ENCODE data around the gene CDADC1.

- TF ChIP-seq EZH2phosphoT487 (IDR thresholded peaks at IDR 0.05; ENCODE audit: unreplicated experiment) (no peak), POLR2AphosphoS5 (IDR thresholded peaks at IDR 0.05; ENCODE audit: low read depth) (no peak), CTCF (conservative IDR thresholded peaks at IDR 0.05; ENCODE audit: low read depth in 2 of 2) (no peak), NANOG (IDR thresholded peaks at IDR 0.05; ENCODE audit: borderline replicate concordance) (no peak), ZNF114 (CRISPR knock-in tag; IDR thresholded peaks at IDR 0.05) (no peak), EZH2 (IDR thresholded peaks at IDR 0.05; ENCODE audit: low read depth, unreplicated experiment) (no peak), REST (IDR thresholded peaks at IDR 0.05; ENCODE audit: unreplicated experiment) (no peak), CREB1 (CRISPR knock-in tag; IDR thresholded peaks at IDR 0.05; ENCODE audit: low read depth) (no peak), STAT1 (IDR thresholded peaks at IDR 0.05; ENCODE audit: unreplicated experiment) (no peak), JUNB (IDR thresholded peaks at IDR 0.05; ENCODE audit: unreplicated experiment) (no peak)
These were observed 51.3 kb downstream of the CDADC1 start for GRCh38 chr13:49298903-49299605.
